ENCODE measurements around the gene SLPI. TPM values are rescaled to one million over a fixed set of nuclear protein-coding genes. Genes with fewer than 3 reads are reported as not detected.

SLPI gene
- total and polyA plus RNA-seq, 7 donors = 5.7 to 723 (median 204) TPM

- H3K36me3 ChIP-seq (ENCODE audit: insufficient read depth in 1 of 2, low read depth in 1 of 2) = no peaks in the 10 kb centered on the region
- TF ChIP-seq CTCF (IDR thresholded peaks at IDR 0.05) = no peak
- intact Hi-C loops (cut with DNase I) = loop anchor here in 1 of 2 donors (10.0 kb wide), 2 partner anchors 255 to 285 kb away; no protein-coding TSS in a partner anchor
- no peak overlapping the region for H3K4me3 ChIP-seq
- WGBS, 3 donors = 84 to 97% (median 93%) methylated on average over 5 to 6 of the region's 6 CpGs
- H3K27ac ChIP-seq = no peak overlapping the region
- H3K4me1 ChIP-seq = no peaks in the 10 kb centered on the region
- H3K27me3 ChIP-seq (ENCODE audit: insufficient read depth in 3 of 3, low read length in 2 of 3) = peaks cover 0 to 28% (median 0%) of the 10 kb centered on the region in 3 donors
- H3K9me3 ChIP-seq = no peaks in the 10 kb centered on the region
- ATAC-seq (no peak), DNase-seq (no peak)
Observed at GRCh38 chr20:45299786-45300185, 45.4 kb upstream of the SLPI start.

- Histone ChIP-seq H3K4me3 (no peak overlapping the region), H3K4me1 (peaks cover 6% of the 10 kb centered on the region), H3K27ac (no peak overlapping the region), H3K27me3 (ENCODE audit: insufficient read depth in 3 of 3, low read length in 2 of 3) (peaks cover 0 to 32% (median 10%) of the 10 kb centered on the region in 3 donors), H3K9me3 (no peaks in the 10 kb centered on the region), H3K36me3 (ENCODE audit: insufficient read depth in 1 of 2, low read depth in 1 of 2) (no peaks in the 10 kb centered on the region)
- intact Hi-C loops (cut with DNase I) = loop anchor here in 1 of 2 donors (10.0 kb wide), 1 partner anchor 253 kb away; no protein-coding TSS in a partner anchor
- ATAC-seq (no peak), DNase-seq (no peak)
- WGBS, 3 donors = 89 to 91% (median 91%) methylated on average over 46 to 52 of the region's 52 CpGs
- no peak for TF ChIP-seq CTCF (IDR thresholded peaks at IDR 0.05)
Observed at GRCh38 chr20:45297786-45298497, 43.6 kb upstream of the SLPI start.

- Histone ChIP-seq H3K4me1 (peaks cover 8% of the 10 kb centered on the region), H3K9me3 (no peaks in the 10 kb centered on the region), H3K27me3 (ENCODE audit: insufficient read depth in 3 of 3, low read length in 2 of 3) (peaks cover 0 to 31% (median 11%) of the 10 kb centered on the region in 3 donors), H3K27ac (no peak overlapping the region), H3K36me3 (ENCODE audit: insufficient read depth in 1 of 2, low read depth in 1 of 2) (no peaks in the 10 kb centered on the region), H3K4me3 (no peak overlapping the region)
- DNase-seq = no peak
- 93 to 95% (median 94%) methylated on average over 1 of the region's 1 CpG for WGBS, 3 donors
- no peak for TF ChIP-seq CTCF (IDR thresholded peaks at IDR 0.05)
- intact Hi-C loops (cut with DNase I) = loop anchor here (5.0 to 10.0 kb wide), 2 partner anchors 197 to 250 kb away; no protein-coding TSS in a partner anchor
- ATAC-seq = no peak
Observed at GRCh38 chr20:45294659-45295058, 40.3 kb upstream of the SLPI start.

GRCh38 chr20:45294003-45294368, 39.6 kb upstream of the SLPI start:
- H3K36me3 ChIP-seq (ENCODE audit: insufficient read depth in 1 of 2, low read depth in 1 of 2) = no peaks in the 10 kb centered on the region
- intact Hi-C loops (cut with DNase I) = loop anchor here (5.0 to 10.0 kb wide), 2 partner anchors 197 to 249 kb away; no protein-coding TSS in a partner anchor
- WGBS, 3 donors = 58 to 66% (median 61%) methylated on average over 5 of the region's 5 CpGs
- H3K4me3 ChIP-seq = peak overlapping the region; percentile 62
- H3K27me3 ChIP-seq (ENCODE audit: insufficient read depth in 3 of 3, low read length in 2 of 3) = peaks cover 0 to 31% (median 11%) of the 10 kb centered on the region in 3 donors
- TF ChIP-seq CTCF (IDR thresholded peaks at IDR 0.05) = no peak
- no peak overlapping the region for H3K27ac ChIP-seq
- H3K9me3 ChIP-seq = no peaks in the 10 kb centered on the region
- H3K4me1 ChIP-seq = peaks cover 8% of the 10 kb centered on the region
- ATAC-seq (no peak), DNase-seq (no peak)

Measured in psoas muscle (tissue), 8 donors.